ENCODE measurements around the gene FDXR. TPM values are rescaled to one million over a fixed set of nuclear protein-coding genes. Genes with fewer than 3 reads are reported as not detected.

Gene FDXR
- total RNA-seq, 2 donors from 2014 or later: 14.3 to 25.7 TPM

DNA sequence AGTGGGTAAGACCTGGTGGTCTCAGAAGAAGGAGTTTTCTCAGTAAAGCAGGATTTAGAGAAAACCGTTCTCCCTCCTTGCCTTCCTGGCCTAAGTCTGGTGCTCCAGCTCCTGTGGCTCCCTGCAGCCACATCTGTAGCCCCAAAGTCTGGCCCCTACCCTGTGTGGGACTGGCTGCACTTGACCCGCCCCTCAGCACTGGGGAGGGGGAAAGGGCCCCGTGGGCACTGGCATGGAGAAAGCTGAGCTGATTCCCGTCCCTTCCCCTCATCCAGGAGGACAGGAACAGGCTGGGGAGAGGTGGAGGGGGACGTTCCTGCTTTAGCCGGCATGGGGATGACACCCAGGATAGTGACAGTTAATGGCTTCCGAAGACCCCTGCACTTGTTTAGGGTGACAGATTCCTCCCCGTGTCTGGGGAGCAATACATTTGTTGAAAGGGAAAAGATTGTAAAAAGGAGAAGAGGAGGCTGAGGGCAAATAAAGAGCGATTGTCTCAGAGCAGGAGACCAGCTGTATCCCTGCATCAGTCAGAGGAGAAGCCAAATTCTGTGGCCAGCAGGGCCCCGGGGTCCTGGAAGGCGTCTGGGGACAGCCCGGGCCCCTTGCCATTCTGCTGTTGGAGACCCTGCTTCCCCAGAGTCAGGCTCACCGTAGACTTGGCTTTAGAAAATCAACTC, 51.0 kb downstream of the FDXR start:
- ATAC-seq (no peak), DNase-seq (no peak)
- no peak overlapping the region for H3K4me3 ChIP-seq
- H3K36me3 ChIP-seq (replicated peaks in 1 of 2; ENCODE audit: insufficient read depth in 1 of 2, low read depth in 2 of 2): no peaks in the 10 kb centered on the region
- no peak overlapping the region for H3K27ac ChIP-seq
- TF ChIP-seq, protein P1, sequence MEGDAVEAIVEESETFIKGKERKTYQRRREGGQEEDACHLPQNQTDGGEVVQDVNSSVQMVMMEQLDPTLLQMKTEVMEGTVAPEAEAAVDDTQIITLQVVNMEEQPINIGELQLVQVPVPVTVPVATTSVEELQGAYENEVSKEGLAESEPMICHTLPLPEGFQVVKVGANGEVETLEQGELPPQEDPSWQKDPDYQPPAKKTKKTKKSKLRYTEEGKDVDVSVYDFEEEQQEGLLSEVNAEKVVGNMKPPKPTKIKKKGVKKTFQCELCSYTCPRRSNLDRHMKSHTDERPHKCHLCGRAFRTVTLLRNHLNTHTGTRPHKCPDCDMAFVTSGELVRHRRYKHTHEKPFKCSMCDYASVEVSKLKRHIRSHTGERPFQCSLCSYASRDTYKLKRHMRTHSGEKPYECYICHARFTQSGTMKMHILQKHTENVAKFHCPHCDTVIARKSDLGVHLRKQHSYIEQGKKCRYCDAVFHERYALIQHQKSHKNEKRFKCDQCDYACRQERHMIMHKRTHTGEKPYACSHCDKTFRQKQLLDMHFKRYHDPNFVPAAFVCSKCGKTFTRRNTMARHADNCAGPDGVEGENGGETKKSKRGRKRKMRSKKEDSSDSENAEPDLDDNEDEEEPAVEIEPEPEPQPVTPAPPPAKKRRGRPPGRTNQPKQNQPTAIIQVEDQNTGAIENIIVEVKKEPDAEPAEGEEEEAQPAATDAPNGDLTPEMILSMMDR (IDR thresholded peaks at IDR 0.05): no peak
- TF ChIP-seq POLR2A (IDR thresholded peaks at IDR 0.05): no peak
- intact Hi-C loops (cut with DNase I): no loop called here
- no peaks in the 10 kb centered on the region for H3K9me3 ChIP-seq
- H3K4me1 ChIP-seq: no peaks in the 10 kb centered on the region
- WGBS, 2 donors: 79 to 85% methylated on average over 12 to 13 of the region's 13 CpGs
- H3K27me3 ChIP-seq: no peaks in the 10 kb centered on the region

DNA sequence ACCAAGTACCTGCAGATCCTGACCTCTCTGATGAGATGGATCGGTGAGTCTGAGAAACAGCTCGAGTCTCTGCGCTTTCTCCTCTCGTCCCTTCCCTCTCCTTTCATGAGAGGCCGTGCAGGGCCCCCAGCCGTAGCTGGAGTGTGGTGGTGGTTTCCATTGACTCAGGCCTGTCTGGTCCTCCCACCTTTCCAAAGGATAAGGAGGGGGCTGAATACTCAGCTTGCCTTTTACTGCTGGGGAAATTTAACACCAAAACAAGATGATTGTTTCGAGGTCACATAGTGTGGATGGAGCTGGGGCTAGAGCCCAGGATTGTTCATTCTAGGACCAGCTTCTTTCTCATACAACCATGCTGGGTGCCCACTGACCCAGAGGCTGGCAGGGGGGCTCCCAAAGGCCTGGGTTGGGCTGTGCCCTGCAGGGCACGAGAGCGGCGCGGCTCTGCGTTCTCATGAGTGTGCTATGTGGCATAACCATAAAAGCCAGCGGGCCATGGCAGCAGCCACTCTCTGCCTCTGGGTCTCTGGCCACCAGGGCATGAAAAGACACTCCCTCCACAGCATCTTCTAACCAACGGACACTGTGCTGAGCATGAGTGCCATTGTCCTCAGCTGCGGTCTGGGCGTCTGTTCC, 52.9 kb downstream of the FDXR start:
- H3K9me3 ChIP-seq: no peaks in the 10 kb centered on the region
- H3K4me3 ChIP-seq: no peak overlapping the region
- H3K36me3 ChIP-seq (replicated peaks in 1 of 2; ENCODE audit: insufficient read depth in 1 of 2, low read depth in 2 of 2): no peaks in the 10 kb centered on the region
- no peak for ATAC-seq
- no peaks in the 10 kb centered on the region for H3K4me1 ChIP-seq
- TF ChIP-seq, protein P1 (IDR thresholded peaks at IDR 0.05): no peak
- TF ChIP-seq POLR2A (IDR thresholded peaks at IDR 0.05): no peak
- WGBS, 2 donors: 87 to 95% methylated on average over 11 to 16 of the region's 16 CpGs
- no peak overlapping the region for H3K27ac ChIP-seq
- intact Hi-C loops (cut with DNase I): no loop called here
- H3K27me3 ChIP-seq: no peaks in the 10 kb centered on the region
- DNase-seq: no peak

DNA sequence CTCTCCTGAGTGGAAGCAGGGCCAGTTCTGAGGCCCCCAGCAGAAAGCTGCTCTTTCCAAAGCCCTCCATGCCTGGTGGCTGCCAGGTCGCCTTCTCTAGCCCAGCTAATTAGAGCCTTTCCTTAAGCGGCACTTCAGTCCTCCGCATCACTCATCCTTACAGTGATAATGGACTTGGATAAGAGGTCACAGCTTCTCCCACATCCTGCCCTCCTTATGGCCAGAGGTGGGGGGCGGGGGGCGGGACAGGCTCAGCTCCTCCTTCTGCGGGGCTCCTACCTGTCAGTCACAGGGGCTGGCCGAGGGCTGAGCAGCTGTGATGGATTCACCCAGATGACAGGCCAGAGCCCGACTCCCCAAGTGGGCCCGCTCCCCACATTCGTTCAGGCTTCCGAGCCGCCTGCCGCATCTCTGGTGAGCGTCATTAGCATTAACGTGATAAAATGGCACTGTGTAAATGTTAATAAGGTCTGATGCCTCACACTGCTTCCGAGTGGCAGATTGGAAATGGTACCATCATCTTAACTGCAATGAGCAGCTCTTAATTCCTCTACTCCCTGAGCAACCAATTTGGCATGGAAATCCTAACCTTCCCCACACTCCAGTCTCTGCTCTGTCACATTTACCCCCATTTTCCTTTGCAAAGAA, 54.4 kb downstream of the FDXR start:
- no peak for ATAC-seq
- DNase-seq: no peak
- no peak overlapping the region for H3K27ac ChIP-seq
- no peaks in the 10 kb centered on the region for H3K36me3 ChIP-seq (replicated peaks in 1 of 2; ENCODE audit: insufficient read depth in 1 of 2, low read depth in 2 of 2)
- H3K4me1 ChIP-seq: no peaks in the 10 kb centered on the region
- no peak for TF ChIP-seq POLR2A (IDR thresholded peaks at IDR 0.05)
- TF ChIP-seq, protein P1 (IDR thresholded peaks at IDR 0.05): no peak
- H3K27me3 ChIP-seq: no peaks in the 10 kb centered on the region
- 92 to 93% methylated on average over 14 to 16 of the region's 16 CpGs for WGBS, 2 donors
- no peak overlapping the region for H3K4me3 ChIP-seq
- no peaks in the 10 kb centered on the region for H3K9me3 ChIP-seq
- intact Hi-C loops (cut with DNase I): no loop called here

DNA sequence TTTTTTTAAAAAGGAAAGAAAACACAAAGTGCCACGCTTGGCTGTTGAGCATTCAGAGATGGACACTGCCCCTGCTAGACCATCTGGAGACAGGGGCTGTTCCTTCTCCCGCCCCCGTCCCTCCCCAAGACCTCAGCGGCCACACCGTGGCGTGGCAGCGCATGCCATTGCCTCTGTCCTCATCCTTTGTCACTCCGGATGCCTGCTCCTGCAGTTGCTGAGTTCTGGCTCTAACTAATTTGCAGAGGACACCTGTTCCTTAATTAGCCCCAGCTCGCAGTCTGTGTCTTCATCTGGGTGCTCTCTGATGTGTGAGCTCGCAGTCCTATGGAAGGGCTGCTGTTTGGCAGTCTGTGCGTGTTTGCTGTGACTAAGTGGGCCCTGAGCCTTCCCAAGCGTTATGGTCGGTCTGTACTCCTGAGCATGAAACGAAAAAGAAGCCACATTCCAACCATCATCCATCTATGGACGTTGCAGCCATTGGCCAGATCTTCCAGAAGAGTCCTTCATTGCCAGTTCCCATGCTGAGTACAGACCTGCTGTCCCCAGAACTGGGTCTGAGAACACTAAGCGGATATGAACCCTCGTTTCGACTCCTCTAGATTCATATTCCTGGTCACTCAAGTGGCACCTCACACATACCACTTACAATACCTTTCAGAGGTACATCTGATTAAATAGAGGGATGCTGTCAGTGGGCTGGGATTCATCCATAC, 55.7 kb downstream of the FDXR start:
- intact Hi-C loops (cut with DNase I): no loop called here
- H3K27ac ChIP-seq: no peak overlapping the region

More for the DNA sequence above, 55.7 kb downstream of the FDXR start:
- Histone ChIP-seq H3K27me3 (no peaks in the 10 kb centered on the region), H3K9me3 (no peaks in the 10 kb centered on the region), H3K4me3 (no peak overlapping the region), H3K4me1 (no peaks in the 10 kb centered on the region), H3K36me3 (replicated peaks in 1 of 2; ENCODE audit: insufficient read depth in 1 of 2, low read depth in 2 of 2) (no peaks in the 10 kb centered on the region)
- WGBS, 2 donors: 87 to 92% methylated on average over 17 to 18 of the region's 18 CpGs
- no peak for ATAC-seq
- TF ChIP-seq, protein P1 (IDR thresholded peaks at IDR 0.05): no peak
- TF ChIP-seq POLR2A (IDR thresholded peaks at IDR 0.05): no peak
- DNase-seq: no peak
